Activated CD8-positive, alpha-beta T cell treated with anti-CD3 and anti-CD28 coated beads, Interleukin-2, amount 10 ng/mL, durations not matched to agents 7 days and 5 days (primary cell): ENCODE measurements around the gene ZNF579. TPM values are rescaled to one million over a fixed set of nuclear protein-coding genes. Genes with fewer than 3 reads are reported as not detected.

Source experiments
- ATAC-seq: fragments of 150-1000 bp; cut with Tn5 transposase; one replicate; pipeline ENCODE4 v1.10.0; 2021; ENCODE audit warnings: moderate library complexity
- CTCF ChIA-PET: fragments of 350-600 bp; sonication (Branson Sonifier 250); formaldehyde crosslinking; loops from one replicate; lab custom pipeline; 2021; ENCODE audit warnings: antibody characterized with exemption; lab: Charles Lee
- POLR2A ChIA-PET: fragments of 350-600 bp; sonication (Branson Sonifier 250); formaldehyde crosslinking; loops from one replicate; lab custom pipeline; 2021; ENCODE audit warnings: antibody characterized with exemption; lab: Charles Lee
- DNase-seq: peaks from one replicate; pipeline ENCODE4 v3.0.0-alpha.2; 2020
- H3K27ac Mint-ChIP-seq: one replicate; pipeline ENCODE4 v1.8.0; 2021; ENCODE audit warnings: mild to moderate bottlenecking, mixed read lengths
- H3K27me3 Mint-ChIP-seq: one replicate; pipeline ENCODE4 v1.8.0; 2021; ENCODE audit warnings: low read depth, mixed read lengths
- H3K36me3 Mint-ChIP-seq: one replicate; pipeline ENCODE4 v1.8.0; 2021; ENCODE audit warnings: low read depth, mixed read lengths
- H3K4me1 Mint-ChIP-seq: one replicate; pipeline ENCODE4 v1.8.0; 2021; ENCODE audit warnings: low read depth, mixed read lengths
- H3K4me3 Mint-ChIP-seq: one replicate; pipeline ENCODE4 v1.8.0; 2021; ENCODE audit warnings: mild to moderate bottlenecking, mixed read lengths
- H3K9me3 Mint-ChIP-seq: one replicate; pipeline ENCODE4 v1.8.0; 2022; ENCODE audit warnings: mixed read lengths; ENCODE audit not compliant: insufficient read depth
- total RNA-seq, 2 experiments: library from RNA; stranded (reverse); gene quantifications; one replicate each; pipeline ENCODE4 v1.2.3, GENCODE V29; 2021

Gene ZNF579
- total RNA-seq, 2 experiments from 2014 or later = 5.6 to 6.2 TPM

GRCh38 chr19:55543567-55543966 is 37.1 kb downstream of the ZNF579 start:
- DNase-seq = no peak
- Mint-ChIP-seq H3K4me3 (no peak overlapping the region), H3K27ac (no peak overlapping the region), H3K4me1 (no peaks in the 10 kb centered on the region), H3K36me3 (no peaks in the 10 kb centered on the region), H3K9me3 (no peaks in the 10 kb centered on the region), H3K27me3 (peaks cover 3% of the 10 kb centered on the region)
- ChIA-PET POLR2A (no interaction called here), CTCF (no interaction called here)
- ATAC-seq = no peak

- Mint-ChIP-seq H3K27me3 (peaks cover 2% of the 10 kb centered on the region), H3K36me3 (no peaks in the 10 kb centered on the region), H3K4me1 (no peaks in the 10 kb centered on the region), H3K4me3 (no peak overlapping the region), H3K9me3 (no peaks in the 10 kb centered on the region), H3K27ac (no peak overlapping the region)
- DNase-seq (no peak), ATAC-seq (no peak)
- CTCF ChIA-PET = no interaction called here
- POLR2A ChIA-PET = no interaction called here
These were observed 38.3 kb downstream of the ZNF579 start for GRCh38 chr19:55542292-55542855.

DNA sequence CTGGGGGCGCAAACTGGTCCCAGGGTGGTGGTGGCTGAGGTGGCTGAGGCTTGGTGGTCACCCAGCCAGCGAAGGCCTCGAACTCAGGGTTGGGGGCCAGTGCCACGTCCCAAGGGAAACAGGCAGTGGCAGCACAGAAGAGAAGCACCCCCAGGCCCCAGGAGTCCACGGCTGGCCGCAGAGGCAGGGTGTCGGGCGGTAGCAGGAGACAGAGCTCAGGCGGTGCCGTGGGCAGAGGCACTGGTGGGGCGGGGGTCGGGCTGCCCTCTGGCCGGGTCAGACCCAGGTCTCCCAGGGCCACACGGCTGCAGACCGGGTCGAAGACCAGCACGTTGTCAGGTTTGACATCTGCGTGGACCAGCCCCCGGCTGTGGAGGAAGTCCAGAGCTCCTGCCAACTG is 39.6 kb downstream of the ZNF579 start:
- POLR2A ChIA-PET = no interaction called here

DNA sequence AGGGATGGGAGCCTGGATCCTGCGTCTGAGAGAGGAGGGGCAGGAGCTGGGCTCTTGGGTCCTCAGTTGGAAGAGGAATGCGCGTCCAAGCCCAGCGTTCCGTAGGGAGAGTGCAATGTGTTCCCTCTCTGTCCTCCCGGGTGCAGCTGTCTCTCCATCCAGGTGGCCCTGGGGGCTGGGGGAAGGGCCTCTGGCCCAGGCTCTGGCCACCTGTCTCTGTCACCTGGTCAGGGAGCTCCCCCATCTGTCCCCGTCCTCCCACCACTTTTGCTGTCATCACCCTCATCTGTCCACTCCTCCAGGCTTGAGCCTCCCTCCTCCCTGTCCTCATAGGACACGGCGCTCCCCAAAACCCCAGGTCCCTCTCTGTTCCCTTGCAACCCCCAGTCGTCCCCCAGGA is 40.0 kb downstream of the ZNF579 start:
- DNase-seq (no peak), ATAC-seq (no peak)
- Mint-ChIP-seq H3K27me3 (no peaks in the 10 kb centered on the region), H3K27ac (no peak overlapping the region), H3K36me3 (no peaks in the 10 kb centered on the region), H3K9me3 (no peaks in the 10 kb centered on the region), H3K4me3 (no peak overlapping the region), H3K4me1 (no peaks in the 10 kb centered on the region)
- ChIA-PET POLR2A (no interaction called here), CTCF (no interaction called here)

More for the DNA sequence above, 39.6 kb downstream of the ZNF579 start:
- no peaks in the 10 kb centered on the region for H3K9me3 Mint-ChIP-seq
- no peaks in the 10 kb centered on the region for H3K36me3 Mint-ChIP-seq
- H3K27ac Mint-ChIP-seq = no peak overlapping the region
- H3K4me3 Mint-ChIP-seq = no peak overlapping the region
- H3K4me1 Mint-ChIP-seq = no peaks in the 10 kb centered on the region
- DNase-seq = no peak
- CTCF ChIA-PET = no interaction called here
- ATAC-seq = no peak
- H3K27me3 Mint-ChIP-seq = no peaks in the 10 kb centered on the region

DNA sequence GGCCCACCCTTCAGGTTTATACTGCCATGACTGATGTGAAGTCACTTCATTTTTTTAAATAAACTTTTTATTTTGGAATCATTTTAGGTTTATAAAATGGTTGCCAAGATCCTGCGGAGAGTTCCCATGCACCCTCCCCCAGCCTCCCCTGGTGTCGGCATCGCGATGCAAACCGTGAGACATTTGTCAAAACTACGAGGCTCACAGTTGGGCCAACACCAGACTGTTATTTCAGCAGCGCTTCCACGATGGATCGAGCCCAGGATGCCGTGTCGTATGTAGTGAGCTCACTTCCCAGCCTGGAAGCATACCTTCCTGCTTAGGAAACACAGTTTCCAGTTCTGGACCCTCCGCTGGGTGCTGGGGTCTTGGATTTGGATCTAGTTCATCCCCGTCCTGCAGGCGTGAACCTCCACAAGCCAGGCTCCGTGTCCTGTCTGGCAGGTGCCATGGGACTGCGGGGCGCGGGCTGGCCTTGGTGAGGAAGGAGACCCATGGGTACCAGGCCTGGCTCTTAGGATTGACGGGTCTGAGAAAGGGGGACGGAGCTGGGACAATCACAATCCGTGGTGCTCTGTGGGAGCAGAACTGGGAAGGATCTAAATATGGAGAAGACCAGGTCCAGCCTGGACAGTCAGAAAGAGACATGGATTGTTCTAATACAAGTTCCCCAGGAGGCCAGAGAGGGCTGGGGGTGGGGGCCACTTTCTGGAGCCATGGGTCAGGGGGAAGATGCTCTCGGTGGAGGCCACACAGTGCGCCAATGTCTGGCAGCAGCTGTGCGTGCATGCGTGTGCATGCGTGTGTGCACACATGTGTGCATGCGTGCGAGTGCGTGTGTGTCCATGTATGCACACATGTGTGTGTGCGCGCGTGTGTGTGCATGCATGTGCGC is 41.3 kb downstream of the ZNF579 start:
- H3K27ac Mint-ChIP-seq = no peak overlapping the region
- no peak overlapping the region for H3K4me3 Mint-ChIP-seq
- no peaks in the 10 kb centered on the region for H3K27me3 Mint-ChIP-seq
- no peak for ATAC-seq
- no peaks in the 10 kb centered on the region for H3K9me3 Mint-ChIP-seq
- H3K4me1 Mint-ChIP-seq = no peaks in the 10 kb centered on the region
- ChIA-PET POLR2A (no interaction called here), CTCF (no interaction called here)
- no peaks in the 10 kb centered on the region for H3K36me3 Mint-ChIP-seq
- no peak for DNase-seq

DNA sequence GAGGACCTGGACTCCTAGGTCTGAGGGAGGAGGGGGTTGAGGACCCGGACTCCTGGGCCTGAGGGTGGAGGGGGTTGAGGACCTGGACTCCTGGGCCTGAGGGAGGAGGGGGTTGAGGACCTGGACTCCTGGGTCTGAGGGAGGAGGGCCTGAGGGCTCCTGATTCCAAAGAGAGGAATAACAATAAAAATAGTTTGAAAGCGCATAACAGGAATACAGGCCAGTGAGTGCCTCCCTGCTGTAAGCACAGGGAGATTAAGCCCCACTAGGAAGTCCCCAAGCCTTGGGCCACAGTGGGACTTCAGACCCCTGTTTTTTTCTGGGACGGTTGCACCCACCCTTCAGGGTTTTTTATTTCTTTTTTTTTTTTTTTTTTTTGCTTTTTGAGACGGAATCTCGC is 42.5 kb downstream of the ZNF579 start:
- Mint-ChIP-seq H3K9me3 (no peaks in the 10 kb centered on the region), H3K36me3 (no peaks in the 10 kb centered on the region), H3K27ac (no peak overlapping the region), H3K27me3 (no peaks in the 10 kb centered on the region), H3K4me3 (no peak overlapping the region), H3K4me1 (no peaks in the 10 kb centered on the region)
- ChIA-PET POLR2A (no interaction called here), CTCF (no interaction called here)
- DNase-seq (no peak), ATAC-seq (no peak)

DNA sequence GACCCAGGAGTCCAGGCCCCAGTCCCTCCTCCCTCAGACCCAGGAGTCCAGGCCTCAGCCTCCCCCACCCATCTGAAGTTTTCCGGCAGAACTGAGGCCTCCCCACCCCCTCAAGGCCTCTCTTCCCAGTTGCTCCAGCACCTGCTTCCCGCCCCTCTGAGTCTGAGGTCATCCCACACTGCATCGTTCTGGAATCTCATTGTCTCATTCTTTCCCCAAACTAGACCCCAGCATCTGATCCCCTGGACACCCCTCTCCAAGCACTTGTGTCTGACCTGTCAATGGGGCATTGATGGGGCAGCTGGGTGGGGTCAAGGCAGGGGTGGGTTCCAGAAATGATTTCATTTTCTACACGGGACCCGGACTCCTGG is 42.9 kb downstream of the ZNF579 start:
- Mint-ChIP-seq H3K27me3 (no peaks in the 10 kb centered on the region), H3K27ac (no peak overlapping the region), H3K4me1 (no peaks in the 10 kb centered on the region), H3K36me3 (no peaks in the 10 kb centered on the region), H3K4me3 (no peak overlapping the region), H3K9me3 (no peaks in the 10 kb centered on the region)
- no peak for DNase-seq
- ATAC-seq = no peak
- ChIA-PET POLR2A (no interaction called here), CTCF (no interaction called here)

DNA sequence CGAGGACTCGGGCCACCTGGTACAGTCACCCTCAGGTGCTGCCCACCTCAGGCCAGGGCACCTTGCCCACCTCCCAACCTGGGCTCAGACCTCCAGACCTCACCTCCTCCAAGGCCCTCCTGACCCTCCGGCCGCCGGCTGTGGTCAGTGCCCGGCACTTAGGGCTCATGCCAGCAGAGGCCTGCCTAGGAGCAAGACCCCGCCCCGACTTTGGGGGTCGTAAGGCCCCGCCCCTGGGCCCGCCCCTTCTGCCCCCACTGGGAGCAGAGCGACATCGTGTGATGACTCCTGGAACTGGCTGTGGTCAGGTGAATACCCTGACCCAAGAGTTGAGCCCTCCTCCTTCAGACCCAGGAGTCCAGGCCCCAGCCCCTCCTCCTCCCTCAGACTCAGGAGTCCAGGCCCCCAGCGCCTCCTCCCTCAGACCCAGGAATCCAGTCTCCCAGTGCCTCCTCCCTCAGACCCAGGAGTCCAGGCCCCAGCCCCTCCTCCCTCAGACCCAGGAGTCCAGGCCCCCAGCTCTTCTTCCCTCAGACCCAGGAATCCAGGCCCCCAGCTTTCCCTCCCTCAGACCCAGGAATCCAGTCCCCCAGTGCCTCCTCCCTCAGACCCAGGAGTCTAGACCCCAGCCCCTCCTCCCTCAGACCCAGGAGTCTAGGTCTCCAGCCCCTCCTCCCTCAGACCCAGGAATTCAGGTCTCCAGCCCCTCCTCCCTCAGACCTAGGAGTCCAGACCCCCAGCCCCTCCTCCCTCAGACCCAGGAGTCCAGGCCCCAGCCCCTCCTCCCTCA is 43.5 kb downstream of the ZNF579 start, which contains the start of gene SBK2:
Gene SBK2, minus strand, starts transcription at position 183 of the 790 bp plus-strand sequence. CDS start 839 bp downstream, outside the sequence.
- H3K27ac Mint-ChIP-seq = no peak within 1 kb of the TSS

GRCh38 chr19:55536366-55536765 is 44.3 kb downstream of the ZNF579 start:
- Mint-ChIP-seq H3K36me3 (no peaks in the 10 kb centered on the region), H3K4me1 (no peaks in the 10 kb centered on the region), H3K9me3 (no peaks in the 10 kb centered on the region), H3K27me3 (no peaks in the 10 kb centered on the region), H3K4me3 (no peak overlapping the region), H3K27ac (no peak overlapping the region)
- DNase-seq (no peak), ATAC-seq (no peak)
- POLR2A ChIA-PET = no interaction called here
- CTCF ChIA-PET = interaction anchor here (1.7 kb wide), 1 partner anchor 32 kb away, joined by 5 read pairs; no protein-coding TSS in a partner anchor

More for the DNA sequence above, 43.5 kb downstream of the ZNF579 start, which contains the start of gene SBK2:
- CTCF ChIA-PET = no interaction called here
- POLR2A ChIA-PET = no interaction called here
- Mint-ChIP-seq H3K9me3 (no peaks in the 10 kb centered on the region), H3K36me3 (no peaks in the 10 kb centered on the region), H3K27me3 (no peaks in the 10 kb centered on the region), H3K4me1 (no peaks in the 10 kb centered on the region), H3K4me3 (no peak within 1 kb of the TSS)
- DNase-seq (no peak), ATAC-seq (no peak)

- ATAC-seq (no peak), DNase-seq (no peak)
- ChIA-PET POLR2A (no interaction called here), CTCF (interaction anchor here (1.7 kb wide), 1 partner anchor 32 kb away, joined by 5 read pairs; no protein-coding TSS in a partner anchor)
- Mint-ChIP-seq H3K9me3 (no peaks in the 10 kb centered on the region), H3K27ac (no peak overlapping the region), H3K4me3 (no peak overlapping the region), H3K36me3 (no peaks in the 10 kb centered on the region), H3K27me3 (no peaks in the 10 kb centered on the region), H3K4me1 (no peaks in the 10 kb centered on the region)
These were observed 44.7 kb downstream of the ZNF579 start for GRCh38 chr19:55535965-55536350.

DNA sequence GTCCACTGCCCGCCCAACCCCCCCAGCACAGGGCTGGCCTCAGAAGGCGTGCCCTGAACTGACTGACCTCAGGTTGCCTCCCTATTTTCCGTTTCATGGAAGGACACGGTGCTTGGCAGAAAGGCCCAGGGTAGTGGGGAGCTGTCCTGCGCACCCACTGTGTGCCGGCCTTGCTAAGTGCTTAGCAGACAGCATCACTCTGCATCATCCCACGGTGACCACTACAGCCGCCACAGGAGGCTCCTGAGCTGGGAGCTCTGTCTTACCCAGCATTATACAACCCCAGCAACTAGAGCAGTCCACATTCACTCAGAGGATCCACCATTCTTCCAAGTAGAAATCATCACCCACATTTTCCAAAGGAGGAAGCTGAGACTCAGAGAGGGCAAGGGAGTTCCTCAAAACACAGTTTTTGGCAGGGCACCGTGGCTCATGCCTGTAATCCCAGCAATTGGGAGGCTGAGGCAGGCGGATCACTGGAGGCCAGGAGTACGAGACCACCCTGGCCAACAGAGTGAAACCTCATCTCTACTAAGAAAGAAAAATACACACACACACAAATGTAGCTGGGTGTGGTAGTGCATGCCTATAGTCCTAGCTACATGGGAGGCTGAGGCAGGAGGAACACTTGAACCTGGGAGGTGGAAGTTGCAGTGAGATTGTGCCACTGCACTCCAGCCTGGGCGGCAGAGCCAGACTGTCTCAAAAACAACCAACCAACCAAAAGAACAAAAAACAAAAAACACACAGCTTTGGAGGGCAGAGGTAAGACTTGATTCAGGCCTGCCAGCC is 45.3 kb downstream of the ZNF579 start:
- DNase-seq (no peak), ATAC-seq (no peak)
- Mint-ChIP-seq H3K27me3 (no peaks in the 10 kb centered on the region), H3K36me3 (no peaks in the 10 kb centered on the region), H3K4me1 (no peaks in the 10 kb centered on the region), H3K27ac (no peak overlapping the region), H3K4me3 (no peak overlapping the region), H3K9me3 (no peaks in the 10 kb centered on the region)
- ChIA-PET POLR2A (interaction anchor here (0.9 kb wide), 1 partner anchor 46 kb away, joined by 5 read pairs; no protein-coding TSS in a partner anchor), CTCF (interaction anchor here (1.7 kb wide), 1 partner anchor 31 kb away, joined by 5 read pairs; no protein-coding TSS in a partner anchor)
